HEK293 (cell line): ENCODE results near the gene CPTP.

Source experiments
- CTCF ChIA-PET: fragments of 350-600 bp; formaldehyde crosslinking; extraction: SDS; loops from one replicate; lab custom pipeline; 2021; ENCODE audit warnings: antibody characterized with exemption; lab: Yijun Ruan, JAX
- POLR2A ChIA-PET: fragments of 300-600 bp; formaldehyde crosslinking; extraction: SDS; loops from one replicate; lab custom pipeline; 2020; ENCODE audit warnings: antibody characterized with exemption, inconsistent platforms; lab: Yijun Ruan, JAX
- H3K27ac ChIP-seq: fragments of 200-500 bp; sonication (Bioruptor generic); 2 replicates; pipeline ENCODE4 v1.5.1; 2014; ENCODE audit warnings: low read depth, low read length, control low read depth, inconsistent platforms; ENCODE audit errors: extremely low read depth
- H3K36me3 ChIP-seq, 2 experiments: fragments of 200-500 bp in 1 of 2; sonication (Bioruptor generic) in 1 of 2; 1 replicate in 1 of 2; 2 replicates in 1 of 2; pipeline ENCODE4 v1.5.1; 2014 to 2017; ENCODE audit warnings: inconsistent platforms in 2 of 2, low read length in 2 of 2; ENCODE audit not compliant: control insufficient read depth in 2 of 2, insufficient read depth in 1 of 2
- H3K4me1 ChIP-seq: fragments of 200-500 bp; sonication (Bioruptor generic); 2 replicates; pipeline ENCODE4 v1.5.1; 2014; ENCODE audit warnings: mild to moderate bottlenecking, low read length, inconsistent platforms; ENCODE audit not compliant: control insufficient read depth, insufficient read depth
- H3K4me3 ChIP-seq: 2 replicates; pipeline ENCODE4 v1.5.1; 2011; ENCODE audit warnings: low read depth, mild to moderate bottlenecking, control low read depth, low read length, moderate library complexity
- H3K9me3 ChIP-seq: fragments of 200-500 bp; sonication (Bioruptor generic); 2 replicates; pipeline ENCODE4 v1.5.1; 2014; ENCODE audit warnings: low read depth, low read length, inconsistent platforms; ENCODE audit not compliant: control insufficient read depth, insufficient read depth
- EGR2 ChIP-seq: fragments of 450-650 bp; formaldehyde crosslinking; IDR thresholded peaks from 2 replicates; pipeline ENCODE4 v1.5.1; 2016; ENCODE audit warnings: low read depth, missing biosample characterization, missing genetic modification characterization
- GLIS1 ChIP-seq: fragments of 450-650 bp; formaldehyde crosslinking; IDR thresholded peaks from 2 replicates; pipeline ENCODE4 v1.5.1; 2016; ENCODE audit warnings: missing biosample characterization, missing genetic modification characterization
- GLIS2 ChIP-seq: fragments of 450-650 bp; formaldehyde crosslinking; IDR thresholded peaks from 2 replicates; pipeline ENCODE4 v1.5.1; 2016; ENCODE audit warnings: missing biosample characterization, missing genetic modification characterization
- KLF10 ChIP-seq: fragments of 450-650 bp; IDR thresholded peaks from 2 replicates; pipeline ENCODE4 v1.5.1; 2018; ENCODE audit warnings: missing biosample characterization, mild to moderate bottlenecking, missing genetic modification characterization
- KLF16 ChIP-seq: fragments of 450-650 bp; formaldehyde crosslinking; IDR thresholded peaks from 2 replicates; pipeline ENCODE4 v1.5.1; 2017; ENCODE audit warnings: missing biosample characterization, missing genetic modification characterization
- KLF17 ChIP-seq: fragments of 450-650 bp; formaldehyde crosslinking; IDR thresholded peaks from 2 replicates; pipeline ENCODE4 v1.5.1; 2016; ENCODE audit warnings: missing biosample characterization, missing genetic modification characterization
- KLF7 ChIP-seq: fragments of 450-650 bp; formaldehyde crosslinking; IDR thresholded peaks from 2 replicates; pipeline ENCODE4 v1.5.1; 2016; ENCODE audit warnings: missing biosample characterization, missing genetic modification characterization, borderline replicate concordance
- KLF8 ChIP-seq: fragments of 450-650 bp; formaldehyde crosslinking; IDR thresholded peaks from 2 replicates; pipeline ENCODE4 v1.5.1; 2016; ENCODE audit warnings: missing biosample characterization, missing genetic modification characterization
- MYNN ChIP-seq: fragments of 450-650 bp; formaldehyde crosslinking; IDR thresholded peaks from 2 replicates; pipeline ENCODE4 v1.5.1; 2016; ENCODE audit warnings: missing biosample characterization, missing genetic modification characterization, borderline replicate concordance
- PATZ1 ChIP-seq: fragments of 450-650 bp; formaldehyde crosslinking; IDR thresholded peaks from 2 replicates; pipeline ENCODE4 v1.5.1; 2016; ENCODE audit warnings: missing biosample characterization, missing genetic modification characterization
- SP3 ChIP-seq: fragments of 450-650 bp; formaldehyde crosslinking; IDR thresholded peaks from 2 replicates; pipeline ENCODE4 v1.5.1; 2016; ENCODE audit warnings: missing biosample characterization, missing genetic modification characterization
- YY1 ChIP-seq: fragments of 450-650 bp; formaldehyde crosslinking; IDR thresholded peaks from 2 replicates; pipeline ENCODE4 v1.5.1; 2018; ENCODE audit warnings: missing biosample characterization, missing genetic modification characterization
- ZBTB11 ChIP-seq: fragments of 450-650 bp; formaldehyde crosslinking; conservative IDR thresholded peaks from 2 replicates; pipeline ENCODE4 v1.5.1; 2016; ENCODE audit warnings: low read depth, missing biosample characterization, missing genetic modification characterization
- ZFP37 ChIP-seq: fragments of 450-650 bp; formaldehyde crosslinking; IDR thresholded peaks from 2 replicates; pipeline ENCODE4 v1.5.1; 2016; ENCODE audit warnings: missing biosample characterization, missing genetic modification characterization
- ZNF174 ChIP-seq: fragments of 450-650 bp; formaldehyde crosslinking; IDR thresholded peaks from 2 replicates; pipeline ENCODE4 v1.5.0; 2017; ENCODE audit warnings: missing biosample characterization, mild to moderate bottlenecking, missing genetic modification characterization
- ZNF26 ChIP-seq: fragments of 450-650 bp; formaldehyde crosslinking; IDR thresholded peaks from 2 replicates; pipeline ENCODE4 v1.5.1; 2016; ENCODE audit warnings: missing biosample characterization, missing genetic modification characterization
- ZNF391 ChIP-seq: fragments of 450-650 bp; formaldehyde crosslinking; IDR thresholded peaks from 2 replicates; pipeline ENCODE4 v1.5.1; 2016; ENCODE audit warnings: low read depth, missing biosample characterization, missing genetic modification characterization, borderline replicate concordance
- ZNF501 ChIP-seq: fragments of 450-650 bp; formaldehyde crosslinking; IDR thresholded peaks from 2 replicates; pipeline ENCODE4 v1.5.1; 2016; ENCODE audit warnings: missing biosample characterization, missing genetic modification characterization
- ZNF544 ChIP-seq: fragments of 450-650 bp; formaldehyde crosslinking; IDR thresholded peaks from 2 replicates; pipeline ENCODE4 v1.5.0; 2017; ENCODE audit warnings: missing biosample characterization, missing genetic modification characterization
- ZNF555 ChIP-seq: fragments of 450-650 bp; formaldehyde crosslinking; conservative IDR thresholded peaks from 2 replicates; pipeline ENCODE4 v1.5.1; 2017; ENCODE audit warnings: missing biosample characterization, mild to moderate bottlenecking, missing genetic modification characterization, inconsistent platforms
- ZNF580 ChIP-seq: fragments of 450-650 bp; formaldehyde crosslinking; IDR thresholded peaks from 2 replicates; pipeline ENCODE4 v1.5.1; 2016; ENCODE audit warnings: missing biosample characterization, missing genetic modification characterization
- TF ChIP-seq, protein P1 (sequence below): fragments of 450-650 bp; formaldehyde crosslinking; IDR thresholded peaks from 2 replicates; pipeline ENCODE4 v1.5.1; 2017; ENCODE audit warnings: missing biosample characterization, mild to moderate bottlenecking, missing genetic modification characterization, moderate library complexity
- TF ChIP-seq, protein P2 (sequence below): fragments of 450-650 bp; formaldehyde crosslinking; IDR thresholded peaks from 2 replicates; pipeline ENCODE4 v1.5.1; 2016; ENCODE audit warnings: missing biosample characterization, missing genetic modification characterization

CPTP gene

GRCh38 chr1:1324524-1325287 is at the start of gene CPTP, which contains the start of gene INTS11:
TSS of gene CPTP (plus strand) at chr1:1324802. CDS start at chr1:1326911, 2,109 bp downstream.
TSS of gene INTS11 (minus strand) at chr1:1324660. CDS start at chr1:1324608, 52 bp downstream.
- ChIA-PET CTCF (no interaction called here), POLR2A (interaction anchor here (0.7 to 1.4 kb wide), 2 partner anchors 8 to 13 kb away, joined by 3 to 6 read pairs; no protein-coding TSS in a partner anchor)
- Histone ChIP-seq H3K27ac (peak within 1 kb of the TSS; percentile 84), H3K4me3 (peak within 1 kb of the TSS; percentile 93), H3K4me1 (peaks cover 7% of the 10 kb centered on the region; the same call in 1 of the 2 replicates), H3K36me3 (peaks cover 0 to 52% of the 10 kb centered on the region in 2 experiments; a peak in 2 of 3 replicates), H3K9me3 (no peaks in the 10 kb centered on the region)
- TF ChIP-seq KLF7 (tag by site-specific recombination) (peak; percentile 80; the same call in 1 of the 2 replicates), ZNF501 (tag by site-specific recombination) (0 out of 2 replicates have a peak, but pooled peaks have one; percentile 12), ZNF555 (no peak), ZNF26 (tag by site-specific recombination) (no peak), KLF8 (tag by site-specific recombination) (peak; percentile 89), ZNF580 (peak; percentile 17; the same call in 1 of the 2 replicates), SP3 (tag by site-specific recombination) (peak; percentile 73), EGR2 (tag by site-specific recombination) (0 out of 2 replicates have a peak, but pooled peaks have one; percentile 7), ZNF174 (no peak), ZFP37 (peak; percentile 39; the same call in 1 of the 2 replicates), ZNF544 (tag by site-specific recombination) (no peak), KLF10 (tag by site-specific recombination) (peak; percentile 93), KLF17 (tag by site-specific recombination) (0 out of 2 replicates have a peak, but pooled peaks have one; percentile 16), PATZ1 (tag by site-specific recombination) (peak; percentile 59; the same call in 1 of the 2 replicates), YY1 (tag by site-specific recombination) (0 out of 2 replicates have a peak, but pooled peaks have one; percentile 17), KLF16 (tag by site-specific recombination) (peak; percentile 70; the same call in 1 of the 2 replicates), GLIS2 (tag by site-specific recombination) (peak; percentile 84), MYNN (tag by site-specific recombination) (0 out of 2 replicates have a peak, but pooled peaks have one; percentile 13), ZBTB11 (tag by site-specific recombination) (peak; percentile 57; the same call in 1 of the 2 replicates), ZNF391 (tag by site-specific recombination) (0 out of 2 replicates have a peak, but pooled peaks have one; percentile 24), GLIS1 (peak; percentile 26; the same call in 1 of the 2 replicates)
- TF ChIP-seq, protein P1, sequence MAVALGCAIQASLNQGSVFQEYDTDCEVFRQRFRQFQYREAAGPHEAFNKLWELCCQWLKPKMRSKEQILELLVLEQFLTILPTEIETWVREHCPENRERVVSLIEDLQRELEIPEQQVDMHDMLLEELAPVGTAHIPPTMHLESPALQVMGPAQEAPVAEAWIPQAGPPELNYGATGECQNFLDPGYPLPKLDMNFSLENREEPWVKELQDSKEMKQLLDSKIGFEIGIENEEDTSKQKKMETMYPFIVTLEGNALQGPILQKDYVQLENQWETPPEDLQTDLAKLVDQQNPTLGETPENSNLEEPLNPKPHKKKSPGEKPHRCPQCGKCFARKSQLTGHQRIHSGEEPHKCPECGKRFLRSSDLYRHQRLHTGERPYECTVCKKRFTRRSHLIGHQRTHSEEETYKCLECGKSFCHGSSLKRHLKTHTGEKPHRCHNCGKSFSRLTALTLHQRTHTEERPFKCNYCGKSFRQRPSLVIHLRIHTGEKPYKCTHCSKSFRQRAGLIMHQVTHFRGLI (tag by site-specific recombination): 0 out of 2 replicates have a peak, but pooled peaks have one; percentile 32
- TF ChIP-seq, protein P2, sequence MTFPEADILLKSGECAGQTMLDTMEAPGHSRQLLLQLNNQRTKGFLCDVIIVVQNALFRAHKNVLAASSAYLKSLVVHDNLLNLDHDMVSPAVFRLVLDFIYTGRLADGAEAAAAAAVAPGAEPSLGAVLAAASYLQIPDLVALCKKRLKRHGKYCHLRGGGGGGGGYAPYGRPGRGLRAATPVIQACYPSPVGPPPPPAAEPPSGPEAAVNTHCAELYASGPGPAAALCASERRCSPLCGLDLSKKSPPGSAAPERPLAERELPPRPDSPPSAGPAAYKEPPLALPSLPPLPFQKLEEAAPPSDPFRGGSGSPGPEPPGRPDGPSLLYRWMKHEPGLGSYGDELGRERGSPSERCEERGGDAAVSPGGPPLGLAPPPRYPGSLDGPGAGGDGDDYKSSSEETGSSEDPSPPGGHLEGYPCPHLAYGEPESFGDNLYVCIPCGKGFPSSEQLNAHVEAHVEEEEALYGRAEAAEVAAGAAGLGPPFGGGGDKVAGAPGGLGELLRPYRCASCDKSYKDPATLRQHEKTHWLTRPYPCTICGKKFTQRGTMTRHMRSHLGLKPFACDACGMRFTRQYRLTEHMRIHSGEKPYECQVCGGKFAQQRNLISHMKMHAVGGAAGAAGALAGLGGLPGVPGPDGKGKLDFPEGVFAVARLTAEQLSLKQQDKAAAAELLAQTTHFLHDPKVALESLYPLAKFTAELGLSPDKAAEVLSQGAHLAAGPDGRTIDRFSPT (tag by site-specific recombination): peak; percentile 60; the same call in 1 of the 2 replicates
